ENCODE measurements around the gene TRPV3. TPM values are rescaled to one million over a fixed set of nuclear protein-coding genes. Genes with fewer than 3 reads are reported as not detected.

Gene TRPV3
- total RNA-seq, 4 donors from 2014 or later, result 0.36 to 3.0 (median 0.86) TPM

- no peak for ATAC-seq (ENCODE audit: low FRiP score)
- DNase-seq (ENCODE audit: low spot score), result no peak
- TF ChIP-seq, protein P1, sequence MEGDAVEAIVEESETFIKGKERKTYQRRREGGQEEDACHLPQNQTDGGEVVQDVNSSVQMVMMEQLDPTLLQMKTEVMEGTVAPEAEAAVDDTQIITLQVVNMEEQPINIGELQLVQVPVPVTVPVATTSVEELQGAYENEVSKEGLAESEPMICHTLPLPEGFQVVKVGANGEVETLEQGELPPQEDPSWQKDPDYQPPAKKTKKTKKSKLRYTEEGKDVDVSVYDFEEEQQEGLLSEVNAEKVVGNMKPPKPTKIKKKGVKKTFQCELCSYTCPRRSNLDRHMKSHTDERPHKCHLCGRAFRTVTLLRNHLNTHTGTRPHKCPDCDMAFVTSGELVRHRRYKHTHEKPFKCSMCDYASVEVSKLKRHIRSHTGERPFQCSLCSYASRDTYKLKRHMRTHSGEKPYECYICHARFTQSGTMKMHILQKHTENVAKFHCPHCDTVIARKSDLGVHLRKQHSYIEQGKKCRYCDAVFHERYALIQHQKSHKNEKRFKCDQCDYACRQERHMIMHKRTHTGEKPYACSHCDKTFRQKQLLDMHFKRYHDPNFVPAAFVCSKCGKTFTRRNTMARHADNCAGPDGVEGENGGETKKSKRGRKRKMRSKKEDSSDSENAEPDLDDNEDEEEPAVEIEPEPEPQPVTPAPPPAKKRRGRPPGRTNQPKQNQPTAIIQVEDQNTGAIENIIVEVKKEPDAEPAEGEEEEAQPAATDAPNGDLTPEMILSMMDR (IDR thresholded peaks at IDR 0.05), result no peak
These were observed 26.1 kb downstream of the TRPV3 start for GRCh38 chr17:3531266-3532101.

DNA sequence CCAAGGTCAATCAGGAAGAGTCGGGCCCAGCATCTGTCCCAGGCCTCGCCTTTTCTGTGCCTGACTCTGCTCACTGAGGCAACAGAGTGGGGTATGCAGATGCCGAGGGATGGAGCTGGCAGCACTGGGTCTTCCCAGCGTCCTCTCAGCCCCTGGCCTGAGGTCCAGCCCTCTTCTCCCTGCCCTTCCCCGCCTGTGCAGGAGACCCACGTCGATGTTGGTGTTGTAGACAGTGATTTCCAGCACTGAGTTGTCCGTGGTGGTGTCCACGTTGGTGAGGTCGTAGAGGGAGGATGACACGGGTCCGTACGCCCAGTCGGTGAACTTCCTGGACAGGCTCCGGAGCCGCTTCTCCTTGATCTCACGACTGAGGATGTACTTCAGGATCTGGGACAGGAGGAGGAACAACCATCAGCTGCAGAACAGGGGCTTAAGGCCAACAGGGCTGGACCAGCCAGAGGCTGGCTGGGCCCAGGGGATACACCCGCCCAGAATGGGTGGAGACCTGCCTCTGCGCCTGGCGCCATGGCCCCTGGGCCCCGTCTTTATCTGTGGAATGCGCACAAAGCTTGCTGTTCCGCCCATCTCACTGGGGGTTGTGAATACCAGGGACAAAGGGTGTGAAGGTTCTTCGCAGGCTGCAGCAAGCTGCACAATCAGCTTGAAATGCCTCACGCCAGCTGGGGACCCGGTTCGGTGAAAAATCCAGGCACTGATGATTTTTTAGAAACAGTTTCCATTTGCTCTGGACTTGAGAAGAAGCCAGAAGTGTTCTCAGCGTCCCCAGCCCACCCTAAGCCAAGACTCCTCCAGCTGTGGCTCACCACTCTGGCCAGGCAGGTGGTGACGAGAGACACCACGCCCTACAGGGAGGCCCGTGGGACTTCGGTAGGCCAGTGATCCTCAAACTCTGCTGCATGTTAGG, 27.5 kb downstream of the TRPV3 start:
- no peak for ATAC-seq (ENCODE audit: low FRiP score)

DNA sequence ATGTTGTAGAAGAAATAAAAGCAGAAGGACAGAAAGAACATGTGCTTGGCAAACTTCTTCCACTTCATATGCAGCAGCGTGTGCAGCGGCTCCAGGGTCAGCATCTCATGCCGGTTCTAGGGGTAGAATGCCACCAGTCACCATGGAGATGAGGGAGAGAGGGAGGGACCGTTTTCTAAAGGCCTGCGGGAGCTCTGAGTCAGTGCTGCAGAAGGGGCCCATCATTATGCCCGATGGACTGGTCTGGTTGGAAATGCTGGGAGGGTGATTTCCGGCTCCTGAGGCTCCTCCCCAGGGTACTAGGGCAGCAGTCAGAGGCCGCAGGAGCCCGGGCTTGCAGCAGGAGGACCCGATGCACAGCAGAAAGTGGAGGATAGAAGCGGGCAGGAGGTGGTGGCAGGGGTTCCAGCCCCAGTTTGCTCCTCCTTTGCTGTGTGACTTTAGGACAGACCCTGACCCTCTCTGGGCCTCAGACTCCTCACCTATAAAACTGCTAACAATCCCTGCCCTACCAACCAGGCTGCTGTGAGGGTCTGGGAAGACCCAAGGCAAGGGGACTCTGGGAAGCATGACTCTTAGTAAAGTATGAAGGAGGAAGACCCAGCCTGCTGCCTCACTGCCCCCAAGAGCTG, 28.6 kb downstream of the TRPV3 start:
- TF ChIP-seq, protein P1 (IDR thresholded peaks at IDR 0.05), result no peak
- DNase-seq (ENCODE audit: low spot score) (no peak), ATAC-seq (ENCODE audit: low FRiP score) (no peak)

More for the DNA sequence above, 27.5 kb downstream of the TRPV3 start:
- TF ChIP-seq, protein P1 (IDR thresholded peaks at IDR 0.05), result no peak
- DNase-seq (ENCODE audit: low spot score), result no peak

DNA sequence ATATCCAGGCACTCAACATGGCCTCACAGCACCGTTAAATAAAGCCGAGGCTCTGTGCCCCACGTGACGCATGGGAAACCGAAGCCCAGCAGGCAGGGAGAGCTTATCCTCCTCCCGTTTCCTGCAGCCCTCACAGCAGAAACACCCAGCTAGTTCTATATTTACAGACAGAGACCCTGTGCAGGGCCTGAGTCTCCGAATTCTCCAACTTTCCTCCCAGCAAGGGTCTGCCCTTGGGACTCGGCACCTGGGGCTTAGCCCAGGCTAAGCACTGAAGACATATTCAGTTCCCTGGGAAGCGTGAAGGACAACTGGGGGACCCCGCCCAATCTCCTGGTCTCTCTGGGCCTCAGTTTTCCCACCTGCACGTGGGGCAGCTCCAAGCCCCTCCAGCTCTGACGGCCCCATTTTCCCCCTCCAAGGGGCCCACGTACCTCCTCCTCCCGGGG, 29.2 kb downstream of the TRPV3 start:
- ATAC-seq (ENCODE audit: low FRiP score) (no peak), DNase-seq (ENCODE audit: low spot score) (no peak)
- TF ChIP-seq, protein P1 (IDR thresholded peaks at IDR 0.05), result no peak

DNA sequence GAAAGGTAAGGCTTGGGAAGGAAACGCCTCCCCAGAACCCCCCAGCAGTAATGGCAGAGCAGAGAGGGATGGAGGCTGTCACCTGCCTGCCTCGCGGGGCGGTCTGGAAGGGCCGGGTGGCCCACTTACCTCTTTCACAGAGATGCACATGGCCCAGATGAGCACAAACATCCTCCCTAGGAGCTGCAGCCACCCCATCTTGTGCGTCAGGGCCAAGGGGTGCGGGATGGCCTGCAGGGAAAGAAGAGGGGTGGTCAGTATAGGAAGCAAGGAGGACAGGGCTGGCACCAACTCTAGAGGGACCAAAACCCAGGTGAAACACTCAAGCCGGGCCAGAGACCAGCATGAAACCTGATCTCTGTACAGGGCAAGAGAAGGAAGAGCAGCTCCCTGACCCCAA, 29.7 kb downstream of the TRPV3 start:
- TF ChIP-seq, protein P1 (IDR thresholded peaks at IDR 0.05), result no peak
- no peak for ATAC-seq (ENCODE audit: low FRiP score)
- no peak for DNase-seq (ENCODE audit: low spot score)

DNA sequence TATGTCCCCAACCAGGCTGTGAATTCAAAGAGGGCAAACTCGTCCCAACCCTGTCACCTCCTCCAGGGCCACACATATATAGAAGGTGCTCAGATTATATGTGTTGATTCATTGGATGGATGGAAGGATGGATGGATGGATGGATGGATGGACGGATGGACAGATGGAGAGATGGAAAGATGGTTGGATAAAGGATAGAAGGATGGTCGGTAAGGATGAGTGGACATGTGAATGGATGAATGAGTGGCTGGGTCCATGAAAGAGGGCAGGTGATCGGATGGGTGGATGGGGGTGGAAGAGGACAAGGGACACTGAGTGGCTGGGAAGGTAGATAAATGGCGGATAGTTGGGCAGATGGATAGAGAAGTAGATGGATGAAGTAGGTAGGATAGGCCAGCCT, 30.1 kb downstream of the TRPV3 start:
- no peak for ATAC-seq (ENCODE audit: low FRiP score)
- TF ChIP-seq, protein P1 (IDR thresholded peaks at IDR 0.05), result no peak
- DNase-seq (ENCODE audit: low spot score), result no peak
